ENCODE measurements around the gene WNK1. TPM values are rescaled to one million over a fixed set of nuclear protein-coding genes. Genes with fewer than 3 reads are reported as not detected.

The WNK1 gene
- polyA plus RNA-seq, 1 donor (not counting 4 experiments of a cell fraction or from before 2014, with no cell fraction given) = 72.3 TPM

- Histone ChIP-seq H3K27me3 (ENCODE audit: control insufficient read depth, extremely low read depth, insufficient read depth, low read length) (no peaks in the 10 kb centered on the region), H3K4me2 (ENCODE audit: control insufficient read depth, extremely low read depth, insufficient read depth, low read depth, low read length) (no peak overlapping the region), H3K4me3 (ENCODE audit: control insufficient read depth in 2 of 3, extremely low read depth in 1 of 3, insufficient read depth in 2 of 3, low read depth in 1 of 3, low read length in 3 of 3) (no peak overlapping the region), H3K4me1 (ENCODE audit: control insufficient read depth, extremely low read depth, insufficient read depth, low read length) (peaks cover 27% of the 10 kb centered on the region), H3K9me3 (ENCODE audit: control insufficient read depth, low read depth, low read length) (no peaks in the 10 kb centered on the region), H2AFZ (ENCODE audit: control insufficient read depth, low read length) (no peak overlapping the region), H4K20me1 (ENCODE audit: control insufficient read depth, extremely low read depth, insufficient read depth, low read length) (no peaks in the 10 kb centered on the region), H3K36me3 (ENCODE audit: control insufficient read depth in 2 of 2, extremely low read depth in 1 of 2, insufficient read depth in 2 of 2, low read length in 2 of 2) (no peaks in the 10 kb centered on the region), H3K27ac (ENCODE audit: control insufficient read depth, insufficient read depth, low read length) (no peak overlapping the region), H3K79me2 (ENCODE audit: control insufficient read depth, insufficient read depth, low read length) (no peaks in the 10 kb centered on the region), H3K9ac (ENCODE audit: control insufficient read depth, extremely low read depth, insufficient read depth, low read length) (no peak overlapping the region), H3K9me1 (ENCODE audit: control insufficient read depth, extremely low read depth, insufficient read depth, low read length) (no peaks in the 10 kb centered on the region)
- dilution Hi-C loops (cut with MboI; ENCODE audit: extremely low pct_ligation_motif_present, low sequenced_read_pairs) = no loop called here
- no peak for DNase-seq (ENCODE audit: low read depth, low spot score)
- FAIRE-seq = no peak
- TF ChIP-seq CTCF (optimal IDR thresholded peaks at IDR 0.05 in 1 of 3, IDR thresholded peaks at IDR 0.05 in 1 of 3, conservative IDR thresholded peaks at IDR 0.05 in 1 of 3; ENCODE audit: extremely low read depth in 1 of 3, insufficient read depth in 2 of 3, low read length in 3 of 3) (no peak), EZH2 (IDR thresholded peaks at IDR 0.05; ENCODE audit: low read length) (no peak)
Observed at GRCh38 chr12:728781-729180, 23.6 kb upstream of the WNK1 start.

GRCh38 chr12:729221-729620 is 23.2 kb upstream of the WNK1 start:
- FAIRE-seq = no peak
- no peak for TF ChIP-seq EZH2 (IDR thresholded peaks at IDR 0.05; ENCODE audit: low read length)
- TF ChIP-seq CTCF (optimal IDR thresholded peaks at IDR 0.05 in 1 of 3, IDR thresholded peaks at IDR 0.05 in 1 of 3, conservative IDR thresholded peaks at IDR 0.05 in 1 of 3; ENCODE audit: extremely low read depth in 1 of 3, insufficient read depth in 2 of 3, low read length in 3 of 3) = no peak
- H3K4me2 ChIP-seq (ENCODE audit: control insufficient read depth, extremely low read depth, insufficient read depth, low read depth, low read length) = no peak overlapping the region

More at GRCh38 chr12:729221-729620, 23.2 kb upstream of the WNK1 start:
- DNase-seq (ENCODE audit: low read depth, low spot score) = no peak
- no peaks in the 10 kb centered on the region for H4K20me1 ChIP-seq (ENCODE audit: control insufficient read depth, extremely low read depth, insufficient read depth, low read length)
- dilution Hi-C loops (cut with MboI; ENCODE audit: extremely low pct_ligation_motif_present, low sequenced_read_pairs) = no loop called here
- H3K9ac ChIP-seq (ENCODE audit: control insufficient read depth, extremely low read depth, insufficient read depth, low read length) = no peak overlapping the region
- H3K27me3 ChIP-seq (ENCODE audit: control insufficient read depth, extremely low read depth, insufficient read depth, low read length) = no peaks in the 10 kb centered on the region
- H3K4me1 ChIP-seq (ENCODE audit: control insufficient read depth, extremely low read depth, insufficient read depth, low read length) = peaks cover 24% of the 10 kb centered on the region
- H3K27ac ChIP-seq (ENCODE audit: control insufficient read depth, insufficient read depth, low read length) = no peak overlapping the region
- no peaks in the 10 kb centered on the region for H3K79me2 ChIP-seq (ENCODE audit: control insufficient read depth, insufficient read depth, low read length)
- no peaks in the 10 kb centered on the region for H3K9me1 ChIP-seq (ENCODE audit: control insufficient read depth, extremely low read depth, insufficient read depth, low read length)
- no peaks in the 10 kb centered on the region for H3K9me3 ChIP-seq (ENCODE audit: control insufficient read depth, low read depth, low read length)
- no peaks in the 10 kb centered on the region for H3K36me3 ChIP-seq (ENCODE audit: control insufficient read depth in 2 of 2, extremely low read depth in 1 of 2, insufficient read depth in 2 of 2, low read length in 2 of 2)
- no peak overlapping the region for H3K4me3 ChIP-seq (ENCODE audit: control insufficient read depth in 2 of 3, extremely low read depth in 1 of 3, insufficient read depth in 2 of 3, low read depth in 1 of 3, low read length in 3 of 3)
- no peak overlapping the region for H2AFZ ChIP-seq (ENCODE audit: control insufficient read depth, low read length)

Measured in keratinocyte (primary cell).